ENCODE results near the gene SEC24C.
A peak's percentile ranks its signal among the peaks of the same experiment; 100 is the strongest.
"Not testable (repeated sequence)": the region's sequence is repeated elsewhere in the genome, so short reads cannot be mapped to it uniquely, and the experiment has no call there.

The SEC24C gene

DNA sequence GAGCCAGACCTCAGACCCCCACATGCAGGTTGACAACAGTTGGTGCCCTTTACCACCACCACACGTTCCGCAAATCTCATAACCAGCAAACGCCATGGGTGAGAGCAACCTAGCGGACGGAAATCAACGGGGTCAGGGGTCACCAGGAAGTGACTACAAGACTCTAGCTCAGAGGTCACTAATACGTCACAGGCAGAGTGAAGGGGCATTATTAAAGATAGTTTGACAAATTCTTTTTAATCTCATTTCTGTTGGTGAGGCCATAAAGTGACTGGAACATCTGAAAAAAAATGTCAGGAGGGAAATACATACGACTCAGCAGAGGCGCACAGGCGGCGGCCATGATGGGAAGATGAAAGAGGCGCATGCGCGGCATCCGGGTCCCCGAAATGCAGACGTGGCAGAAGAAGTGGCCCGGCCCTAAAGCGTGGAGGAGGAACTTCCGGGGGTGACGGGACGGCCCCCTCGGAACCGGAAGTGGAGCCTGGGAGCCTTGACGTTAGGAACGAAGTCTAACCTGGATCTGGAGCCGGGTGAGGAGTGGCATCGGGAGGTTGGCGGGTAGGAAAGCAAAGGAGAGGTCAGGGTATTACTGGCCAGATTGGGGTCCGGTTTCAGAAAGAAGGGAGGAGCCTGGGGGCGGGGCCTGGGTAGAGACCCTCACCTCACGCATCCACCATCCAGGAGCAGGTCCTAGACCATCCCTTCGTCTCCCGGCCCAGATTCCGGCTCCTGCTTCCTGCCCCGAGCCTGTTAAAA, at the start of gene SEC24C:
SEC24C (plus strand) TSS at position 468 of the 759 bp plus-strand sequence. CDS start 2,461 bp downstream, outside the sequence.
- FAIRE-seq: peak; percentile 89
- peak; percentile 80 for DNase-seq (ENCODE audit: insufficient read length, low spot score)

DNA sequence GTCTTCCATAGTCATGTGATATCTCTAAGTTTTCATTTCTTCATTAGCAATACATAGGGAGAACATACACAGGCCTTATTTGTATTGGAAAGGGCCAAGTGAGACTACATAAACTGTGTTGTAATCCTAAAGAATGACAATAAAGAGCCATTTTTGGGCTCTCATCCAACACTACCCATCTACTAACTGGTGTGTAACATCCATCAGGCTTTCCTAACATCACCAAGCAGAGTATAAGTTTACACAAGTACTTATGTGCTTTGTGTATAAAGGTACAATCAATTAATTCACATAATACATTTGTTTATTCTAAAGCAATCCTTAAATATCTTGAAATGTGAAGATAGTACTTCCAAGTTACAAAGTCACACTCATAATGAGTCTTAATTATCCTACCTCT, 48.9 kb upstream of the SEC24C start:
- not testable (repeated sequence) for DNase-seq (ENCODE audit: insufficient read length, low spot score); FAIRE-seq

- not testable (repeated sequence) for FAIRE-seq; DNase-seq (ENCODE audit: insufficient read length, low spot score)
These were observed 46.5 kb upstream of the SEC24C start, which contains the start of gene AGAP5 for GRCh38 chr10:73697675-73698159. AGAP5 (minus strand) TSS chr10:73698109; CDS start chr10:73697755, 354 bp downstream.

- not testable (repeated sequence) for FAIRE-seq; DNase-seq (ENCODE audit: insufficient read length, low spot score)
These were observed 45.4 kb upstream of the SEC24C start for GRCh38 chr10:73698819-73699218.

DNA sequence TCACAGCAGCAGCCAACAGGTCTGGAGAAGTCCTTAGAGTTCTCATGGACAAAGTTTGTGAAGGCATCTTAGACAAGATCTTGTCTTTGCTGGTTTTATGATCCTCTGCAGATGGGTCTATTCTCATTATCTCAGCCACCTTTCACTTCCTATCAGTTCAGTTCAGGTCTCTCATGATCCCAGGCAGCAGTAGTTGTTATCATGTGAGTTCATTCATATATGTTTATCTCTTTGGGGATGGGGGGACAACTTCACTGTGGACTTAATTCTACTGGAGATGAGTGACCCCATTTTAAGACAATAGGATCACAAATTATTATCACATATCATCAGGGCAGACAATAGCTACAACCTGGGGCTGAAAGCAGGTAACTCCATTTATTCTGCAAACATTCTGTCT, 40.2 kb upstream of the SEC24C start:
- FAIRE-seq: not testable (repeated sequence)

GRCh38 chr10:73705506-73706072, 38.6 kb upstream of the SEC24C start:
- not testable (repeated sequence) for FAIRE-seq; DNase-seq (ENCODE audit: insufficient read length, low spot score)

More for the DNA sequence above, 40.2 kb upstream of the SEC24C start:
- not testable (repeated sequence) for DNase-seq (ENCODE audit: insufficient read length, low spot score)

DNA sequence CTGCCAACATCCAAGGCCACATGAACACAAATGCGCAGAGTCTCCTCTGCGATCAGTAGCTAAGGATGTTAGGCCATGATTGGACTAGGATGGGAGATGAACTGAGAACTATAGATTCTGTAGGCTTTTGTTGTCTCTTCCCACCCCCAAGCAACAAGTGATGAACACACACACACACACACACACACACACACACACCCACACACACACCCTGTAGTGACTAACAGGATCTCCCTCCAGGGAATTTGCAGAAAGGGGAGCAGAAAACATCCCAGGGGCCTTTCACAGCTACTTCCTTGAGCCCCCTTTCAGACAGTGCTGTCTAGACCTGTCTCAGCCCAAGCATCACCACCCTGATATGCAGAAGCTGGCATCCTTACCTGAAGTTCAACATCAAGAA, 37.7 kb upstream of the SEC24C start:
- not testable (repeated sequence) for DNase-seq (ENCODE audit: insufficient read length, low spot score); FAIRE-seq

- not testable (repeated sequence) for FAIRE-seq
These were observed 36.5 kb upstream of the SEC24C start for GRCh38 chr10:73707628-73708027.

DNA sequence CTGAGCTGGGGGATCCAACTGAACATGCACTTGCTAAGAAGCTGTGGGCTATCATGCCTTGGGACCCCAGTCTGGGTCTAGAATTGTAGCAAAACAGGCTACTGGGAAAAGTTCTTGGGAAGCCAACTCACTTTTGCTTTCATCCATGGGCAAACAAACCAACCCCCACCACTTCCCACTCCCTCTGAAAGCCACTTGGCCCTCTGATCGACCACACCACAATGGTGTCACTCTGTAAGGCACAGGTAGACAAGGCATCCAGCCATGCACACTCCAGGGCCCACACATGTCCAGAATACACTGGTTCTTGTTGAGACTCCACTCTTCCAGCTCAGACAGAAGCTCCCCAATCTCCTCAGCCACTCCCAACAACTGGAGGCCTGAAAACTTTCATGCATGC, 36.0 kb upstream of the SEC24C start:
- FAIRE-seq: not testable (repeated sequence)

More at GRCh38 chr10:73707628-73708027, 36.5 kb upstream of the SEC24C start:
- DNase-seq (ENCODE audit: insufficient read length, low spot score): not testable (repeated sequence)

GRCh38 chr10:73711683-73712082, 32.5 kb upstream of the SEC24C start:
- FAIRE-seq; DNase-seq (ENCODE audit: insufficient read length, low spot score): not testable (repeated sequence)

More for the DNA sequence above, 36.0 kb upstream of the SEC24C start:
- DNase-seq (ENCODE audit: insufficient read length, low spot score): not testable (repeated sequence)

GRCh38 chr10:73713912-73714311, 30.3 kb upstream of the SEC24C start:
- not testable (repeated sequence) for FAIRE-seq; DNase-seq (ENCODE audit: insufficient read length, low spot score)

DNA sequence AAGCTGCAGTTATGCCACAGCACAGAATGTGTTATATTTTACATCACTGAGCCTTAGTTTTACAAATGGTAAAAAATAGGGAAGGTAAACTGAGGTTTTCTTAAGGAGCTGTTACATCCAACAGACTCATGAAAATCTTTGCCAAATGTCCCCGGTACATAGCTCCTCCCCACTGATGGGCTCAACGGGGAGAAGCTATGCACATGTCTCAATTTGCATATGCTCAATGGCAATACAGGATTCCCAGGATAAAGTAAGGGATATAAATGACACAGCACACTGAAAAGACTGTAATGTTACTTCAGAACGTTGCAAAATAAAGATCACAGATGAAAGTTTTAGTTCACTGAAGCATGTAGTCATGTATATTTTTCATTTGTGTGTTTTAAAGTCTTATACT, 29.7 kb upstream of the SEC24C start:
- not testable (repeated sequence) for FAIRE-seq; DNase-seq (ENCODE audit: insufficient read length, low spot score)

DNA sequence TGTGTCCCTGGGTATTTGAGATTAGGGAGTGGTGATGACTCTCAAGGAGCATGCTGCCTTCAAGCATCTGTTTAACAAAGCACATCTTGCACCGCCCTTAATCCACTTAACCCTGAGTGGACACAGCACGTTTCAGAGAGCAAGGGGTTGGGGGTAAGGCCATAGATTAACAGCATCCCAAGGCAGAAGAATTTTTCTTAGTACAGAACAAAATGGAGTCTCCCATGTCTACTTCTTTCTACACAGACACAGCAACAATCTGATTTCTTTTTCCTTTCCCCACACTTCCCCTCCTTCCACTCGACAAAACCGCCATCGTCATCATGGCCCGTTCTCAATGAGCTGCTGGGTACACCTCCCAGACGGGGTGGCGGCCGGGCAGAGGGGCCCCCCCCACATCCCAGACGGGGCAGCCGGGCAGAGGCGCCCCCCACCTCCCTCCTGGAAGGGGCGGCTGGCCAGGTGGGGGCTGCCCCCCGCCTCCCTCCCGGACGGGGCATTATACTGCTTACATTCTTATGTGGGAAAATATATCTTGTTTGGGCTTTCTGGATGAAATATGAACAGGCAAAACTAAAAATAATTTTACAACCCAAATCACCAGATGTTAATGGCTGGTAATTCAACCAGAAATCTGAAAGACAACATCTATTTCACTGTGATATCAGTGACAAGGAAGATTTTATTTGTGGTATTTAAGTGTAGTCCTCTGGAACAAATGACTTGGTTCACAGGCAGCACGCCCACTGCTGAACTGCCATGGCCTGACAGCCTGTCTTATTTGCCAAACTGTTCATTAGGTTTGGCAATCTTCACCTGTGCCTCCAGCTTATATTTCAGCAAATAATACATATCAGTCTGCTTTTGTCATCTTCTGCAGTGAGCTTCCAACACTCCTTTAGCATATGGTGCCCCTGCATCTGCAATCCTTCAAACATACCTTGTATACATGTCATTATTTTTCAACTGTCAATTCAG, 28.7 kb upstream of the SEC24C start:
- DNase-seq (ENCODE audit: insufficient read length, low spot score); FAIRE-seq: not testable (repeated sequence)

DNA sequence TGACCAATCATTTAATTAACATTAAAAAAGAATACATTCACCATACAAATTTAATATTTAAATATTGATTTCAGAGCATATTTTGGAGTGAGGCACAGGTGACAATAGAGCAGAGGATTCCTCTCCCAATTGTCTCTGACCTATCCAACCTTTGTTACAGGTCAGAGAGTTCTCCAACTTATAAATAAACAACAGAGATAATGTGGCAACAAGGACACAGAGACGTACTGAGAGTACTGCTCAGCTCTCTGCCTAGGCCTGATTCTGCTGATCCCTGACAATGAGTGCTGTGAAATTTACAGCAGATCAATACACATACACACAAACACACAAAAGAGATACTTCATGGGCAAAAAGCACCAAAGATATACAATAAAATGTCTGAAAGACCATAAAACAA, 27.9 kb upstream of the SEC24C start:
- DNase-seq (ENCODE audit: insufficient read length, low spot score) (no peak), FAIRE-seq (no peak)

GRCh38 chr10:73717556-73717955, 26.6 kb upstream of the SEC24C start:
- FAIRE-seq (no peak), DNase-seq (ENCODE audit: insufficient read length, low spot score) (no peak)

DNA sequence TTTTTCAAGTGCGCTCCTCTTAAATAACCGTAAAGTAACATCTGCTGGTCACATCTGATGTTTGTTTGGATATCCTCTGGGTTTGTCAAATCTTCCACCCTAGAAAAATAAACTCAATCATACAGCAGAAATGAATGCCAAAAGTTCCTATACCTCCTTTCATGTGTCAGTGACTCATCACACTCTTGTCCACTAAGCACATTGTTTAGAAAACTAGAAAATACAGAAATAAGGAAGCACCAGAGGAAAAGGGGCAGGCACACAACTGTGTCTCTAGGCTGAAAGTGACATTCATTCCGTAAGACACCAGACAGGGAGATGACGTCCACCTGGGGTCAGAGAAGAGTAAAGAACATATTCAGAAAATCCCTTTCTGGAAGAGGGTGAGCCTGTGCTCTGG, 23.6 kb upstream of the SEC24C start:
- not testable (repeated sequence) for FAIRE-seq

DNA sequence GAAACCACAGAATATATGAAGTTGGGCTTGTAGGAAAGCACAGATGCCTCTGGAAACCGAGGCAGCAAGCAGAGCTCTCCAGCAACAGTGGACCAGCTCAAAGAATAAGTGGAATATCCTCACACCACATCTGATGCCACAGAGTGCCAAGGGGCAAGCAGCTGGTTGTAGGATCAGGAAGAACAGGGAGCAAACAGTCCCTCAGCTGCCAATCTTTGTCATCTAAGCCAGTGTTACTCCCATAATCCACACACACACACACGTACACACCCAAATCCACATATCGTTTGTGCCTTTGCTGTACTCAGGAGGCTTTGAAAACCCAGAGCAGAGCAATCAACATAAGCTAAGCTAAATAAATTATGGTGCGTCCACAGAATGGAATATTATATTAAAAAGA, 20.7 kb upstream of the SEC24C start:
- DNase-seq (ENCODE audit: insufficient read length, low spot score) (no peak), FAIRE-seq (no peak)

More for the DNA sequence above, 23.6 kb upstream of the SEC24C start:
- DNase-seq (ENCODE audit: insufficient read length, low spot score): not testable (repeated sequence)

DNA sequence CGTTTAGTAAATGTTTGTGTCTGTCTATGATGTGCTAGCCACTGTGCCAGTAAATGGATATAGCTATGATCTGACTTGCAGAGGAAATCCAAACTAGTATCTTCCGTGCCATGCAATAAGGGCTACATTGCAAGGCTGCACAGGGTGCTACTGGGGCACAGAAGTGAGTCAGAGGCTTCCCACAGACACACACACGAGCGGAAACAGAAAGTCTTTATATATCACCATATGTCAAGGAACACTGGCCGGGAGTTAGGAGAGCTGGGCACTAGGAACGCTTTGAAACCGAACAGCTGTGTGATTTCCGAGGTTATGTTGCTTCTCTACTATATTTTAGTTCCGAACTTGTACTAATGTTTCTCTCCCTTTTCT, 14.4 kb upstream of the SEC24C start:
- peak; percentile 64 for FAIRE-seq
- not testable (repeated sequence) for DNase-seq (ENCODE audit: insufficient read length, low spot score)

GRCh38 chr10:73730153-73730906, 13.8 kb upstream of the SEC24C start:
- FAIRE-seq (peak; percentile 83), DNase-seq (ENCODE audit: insufficient read length, low spot score) (peak; percentile 87)

Measured in GM19239 (cell line).